HL-60 (cell line): ENCODE results near the gene HCK.

Experiments
- DNase-seq, 2 experiments: peaks; one replicate each; pipeline ENCODE4 v3.0.0-alpha.2; 2010 to 2020; ENCODE audit warnings: low read depth in 1 of 2, low spot score in 1 of 2
- H3K27ac ChIP-seq: fragments of 250-450 bp; sonication (Bioruptor Pico); replicated peaks from 2 replicates; pipeline ENCODE4 v1.5.1; 2020; ENCODE audit warnings: mild to moderate bottlenecking, moderate library complexity
- H3K27me3 ChIP-seq: fragments of 250-450 bp; sonication (Bioruptor Pico); 2 replicates; pipeline ENCODE4 v1.5.1; 2021; ENCODE audit warnings: mild to moderate bottlenecking, moderate library complexity; ENCODE audit not compliant: insufficient read depth, poor library complexity, severe bottlenecking
- H3K4me3 ChIP-seq: replicated peaks from 2 replicates; pipeline ENCODE4 v1.5.1; 2011; ENCODE audit warnings: mild to moderate bottlenecking, control low read depth, low read length; ENCODE audit not compliant: insufficient read depth
- CTCF ChIP-seq: IDR thresholded peaks from one replicate; pipeline ENCODE4 v1.5.1; 2011; ENCODE audit warnings: low read length, control low read depth, inconsistent platforms; ENCODE audit not compliant: insufficient read depth
- GABPA ChIP-seq: IDR thresholded peaks from 2 replicates; pipeline ENCODE4 v1.6.1; 2012; ENCODE audit warnings: low read depth
- POLR2AphosphoS5 ChIP-seq: IDR thresholded peaks from 2 replicates; pipeline ENCODE4 v1.6.1; 2012; ENCODE audit warnings: low read depth
- REST ChIP-seq: IDR thresholded peaks from 2 replicates; pipeline ENCODE4 v1.6.1; 2012; ENCODE audit warnings: low read depth; ENCODE audit not compliant: insufficient replicate concordance
- SPI1 ChIP-seq: IDR thresholded peaks from 2 replicates; pipeline ENCODE4 v1.6.1; 2012; ENCODE audit warnings: low read depth, mild to moderate bottlenecking, borderline replicate concordance

HCK gene

GRCh38 chr20:32056708-32057483, 4.9 kb downstream of the HCK start:
- H3K4me3 ChIP-seq: no peak overlapping the region
- DNase-seq: no peak
- TF ChIP-seq GABPA (no peak), POLR2AphosphoS5 (no peak), REST (no peak), SPI1 (no peak), CTCF (no peak)
- H3K27ac ChIP-seq: peak overlapping the region; percentile 34
- H3K27me3 ChIP-seq: no peaks in the 10 kb centered on the region

- Histone ChIP-seq H3K27me3 (no peaks in the 10 kb centered on the region), H3K4me3 (no peak overlapping the region), H3K27ac (no peak overlapping the region)
- DNase-seq: no peak
- TF ChIP-seq GABPA: no peak
- no peak for TF ChIP-seq POLR2AphosphoS5
- no peak for TF ChIP-seq CTCF
- TF ChIP-seq REST: no peak
- no peak for TF ChIP-seq SPI1
Observed at GRCh38 chr20:32057656-32058184, 5.7 kb downstream of the HCK start.

- no peak for DNase-seq
- no peak overlapping the region for H3K4me3 ChIP-seq
- H3K27ac ChIP-seq: no peak overlapping the region
- TF ChIP-seq CTCF (no peak), POLR2AphosphoS5 (no peak), GABPA (no peak), SPI1 (no peak), REST (no peak)
- no peaks in the 10 kb centered on the region for H3K27me3 ChIP-seq
Observed at GRCh38 chr20:32059189-32059588, 7.1 kb downstream of the HCK start.
